ENCODE results near the gene RNF13.

DNA sequence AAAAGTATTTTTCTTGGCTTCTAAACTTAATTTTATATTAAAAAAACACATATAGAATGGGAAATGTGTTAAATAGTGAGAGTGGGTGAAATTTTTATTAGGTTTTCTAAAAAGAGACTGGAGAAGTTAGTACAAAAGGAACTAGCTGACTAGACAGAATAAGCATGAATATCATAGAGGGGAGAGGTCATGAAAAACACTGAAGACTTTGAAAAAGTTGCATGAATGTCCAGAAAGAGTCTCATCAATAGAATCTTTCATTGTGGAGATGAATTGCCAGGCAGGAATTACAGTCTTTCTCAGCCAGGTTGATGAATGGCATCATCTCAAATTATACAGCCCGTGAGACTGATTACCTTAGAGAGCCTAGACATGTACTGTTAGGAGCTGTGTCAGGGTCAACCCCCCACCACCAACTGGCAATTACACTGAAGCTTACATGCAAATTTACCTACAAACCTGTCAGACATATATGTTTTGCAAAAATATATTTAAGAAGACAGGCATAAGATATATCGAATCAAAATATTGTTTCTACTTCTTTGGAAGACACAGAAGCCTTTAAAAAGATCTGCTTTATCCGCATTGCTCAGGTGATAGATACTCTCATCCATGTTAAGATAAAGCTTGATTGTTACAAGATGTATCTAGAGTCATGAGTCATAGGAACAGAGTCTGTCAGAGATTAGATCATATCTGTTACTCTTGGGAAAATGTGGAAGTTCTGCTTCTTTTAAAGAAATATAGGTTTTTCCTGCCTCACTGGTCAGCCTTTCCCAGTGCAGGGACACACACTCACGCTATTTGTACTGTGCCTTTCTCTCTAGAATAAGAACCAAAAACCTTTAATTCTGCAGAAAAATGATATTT is 192.5 kb downstream of the RNF13 start:
- TF ChIP-seq POLR2A (IDR thresholded peaks at IDR 0.05; ENCODE audit: low read length) (no peak), GATA1 (IDR thresholded peaks at IDR 0.05; ENCODE audit: low read depth, low read length) (no peak)
